ENCODE measurements around the gene SLC35A5.

- no peak for TF ChIP-seq CTCF (IDR thresholded peaks at IDR 0.05; ENCODE audit: insufficient read depth, low read depth, low read length)
- TF ChIP-seq EZH2 (IDR thresholded peaks at IDR 0.05; ENCODE audit: insufficient read depth, low read length) = no peak
These were observed 15.6 kb upstream of the SLC35A5 start for GRCh38 chr3:112546216-112546759.

Data from astrocyte (in vitro differentiated cells and primary cell).